Left cardiac atrium (tissue), 4 donors: ENCODE measurements around the gene PLXDC2. TPM values are rescaled to one million over a fixed set of nuclear protein-coding genes. Genes with fewer than 3 reads are reported as not detected.
A peak's percentile ranks its signal among the peaks of the same experiment; 100 is the strongest.

ENCODE experiments used
- ATAC-seq, 2 donors: fragments of 200-7000 bp; cut with Tn5 transposase; one replicate each; pipeline ENCODE4 v1.9.1; 2020; ENCODE audit warnings: mild to moderate bottlenecking in 2 of 2, moderate library complexity in 2 of 2
- DNase-seq: peaks from one replicate; pipeline ENCODE4 v3.0.0-alpha.2; 2020
- intact Hi-C, 2 donors: fragments of 100-400 bp; cut with DNase I; formaldehyde crosslinking; loops; one replicate each; pipeline versions ENCODE4 v1.14.1 to v1.15.1; 2022 to 2023
- total RNA-seq, 2 donors: library from RNA; stranded (reverse); fragmentation: NEBNext Ultra II Directional; extraction: Animal tissue kit (Norgen Biotek cat#: 25700); gene quantifications; one replicate each; pipeline ENCODE4 v1.2.1, GENCODE V29; 2021
- donor health status: DM: no; HTN: yes; CAD: no.
- donor health status: DM: no; HTN: yes; CAD: no; lungs with severe emphysema.
- donor health status: DM: yes; HTN: yes; CAD: no.
- donor health status: Dilated cardiomyopathy.

The PLXDC2 gene
- total RNA-seq, 2 donors from 2014 or later, result 19.8 to 25.3 TPM

DNA sequence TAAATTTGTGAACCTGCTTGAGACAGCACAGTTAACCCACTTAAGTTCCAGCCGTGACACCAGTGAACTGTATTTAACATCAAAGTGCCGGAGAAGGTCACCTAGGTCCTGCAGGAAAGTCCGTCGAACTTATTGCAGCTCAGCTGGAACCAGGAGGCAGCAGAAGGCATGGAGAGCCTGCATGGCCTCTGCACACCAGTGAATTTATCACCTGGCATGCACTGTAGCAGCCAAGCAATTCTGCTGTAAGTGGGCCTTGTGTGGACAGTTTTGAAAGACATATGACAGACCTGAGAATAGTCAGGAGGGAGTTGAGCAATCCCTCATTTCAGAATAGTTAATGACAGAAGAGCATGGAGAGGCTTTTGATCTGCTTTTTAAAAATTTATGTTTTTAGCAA lies 108.8 kb downstream of the PLXDC2 start:
- no peak for DNase-seq
- peak in 1 of 2 donors; percentile 33 for ATAC-seq
- intact Hi-C loops, result no loop called here

DNA sequence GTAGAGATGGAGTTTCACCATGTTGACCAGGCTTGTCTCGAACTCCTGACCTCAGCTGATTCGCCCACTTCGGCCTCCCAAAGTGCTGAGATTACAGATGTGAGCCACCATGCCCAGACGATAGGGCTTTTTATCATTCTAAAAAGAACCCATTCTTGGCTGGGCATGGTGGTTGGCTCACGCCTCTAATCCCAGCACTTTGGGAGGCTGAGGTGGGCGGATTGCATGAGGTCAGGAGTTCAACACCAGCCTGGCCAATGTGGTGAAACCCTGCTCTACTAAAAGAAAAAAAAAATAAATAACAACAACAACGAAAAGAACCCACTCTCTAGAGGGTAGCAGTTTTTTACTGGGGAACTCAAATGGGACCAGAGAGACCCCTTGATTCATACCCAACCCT lies 112.7 kb downstream of the PLXDC2 start:
- no peak for DNase-seq

DNA sequence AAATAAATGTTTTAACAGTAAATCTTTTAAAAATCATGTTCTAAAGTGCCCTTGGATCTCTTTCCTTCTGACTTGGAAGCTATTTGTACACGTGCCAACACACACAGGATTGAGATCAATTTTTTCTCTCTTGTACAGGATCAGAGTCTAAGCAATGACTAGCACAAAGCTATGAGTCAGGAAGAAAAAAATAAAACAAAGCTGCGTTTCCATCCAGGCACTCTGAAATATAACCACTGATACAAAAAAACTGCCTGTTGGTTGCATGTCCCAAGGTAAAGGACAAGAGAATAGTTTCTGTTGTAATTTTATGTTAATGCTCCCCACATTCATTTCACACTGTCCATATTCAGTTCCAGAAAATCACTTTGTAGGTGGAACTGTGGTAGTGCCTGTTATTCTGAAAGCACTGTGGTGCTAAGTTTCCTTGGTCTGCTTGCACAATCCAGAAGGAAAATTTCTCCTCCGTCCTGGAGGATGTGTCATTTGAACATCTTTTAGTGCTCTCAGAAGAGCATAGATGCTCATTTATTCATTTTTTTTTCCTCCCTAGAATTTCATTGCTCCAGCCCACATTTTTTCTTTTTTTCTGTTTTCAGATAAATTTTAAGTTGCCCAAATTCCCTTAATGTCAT lies 113.4 kb downstream of the PLXDC2 start:
- DNase-seq, result no peak
- ATAC-seq, result peak in 1 of 2 donors; percentile 69
- intact Hi-C loops, result no loop called here

More for the DNA sequence above, 112.7 kb downstream of the PLXDC2 start:
- ATAC-seq, result no peak
- intact Hi-C loops, result no loop called here

DNA sequence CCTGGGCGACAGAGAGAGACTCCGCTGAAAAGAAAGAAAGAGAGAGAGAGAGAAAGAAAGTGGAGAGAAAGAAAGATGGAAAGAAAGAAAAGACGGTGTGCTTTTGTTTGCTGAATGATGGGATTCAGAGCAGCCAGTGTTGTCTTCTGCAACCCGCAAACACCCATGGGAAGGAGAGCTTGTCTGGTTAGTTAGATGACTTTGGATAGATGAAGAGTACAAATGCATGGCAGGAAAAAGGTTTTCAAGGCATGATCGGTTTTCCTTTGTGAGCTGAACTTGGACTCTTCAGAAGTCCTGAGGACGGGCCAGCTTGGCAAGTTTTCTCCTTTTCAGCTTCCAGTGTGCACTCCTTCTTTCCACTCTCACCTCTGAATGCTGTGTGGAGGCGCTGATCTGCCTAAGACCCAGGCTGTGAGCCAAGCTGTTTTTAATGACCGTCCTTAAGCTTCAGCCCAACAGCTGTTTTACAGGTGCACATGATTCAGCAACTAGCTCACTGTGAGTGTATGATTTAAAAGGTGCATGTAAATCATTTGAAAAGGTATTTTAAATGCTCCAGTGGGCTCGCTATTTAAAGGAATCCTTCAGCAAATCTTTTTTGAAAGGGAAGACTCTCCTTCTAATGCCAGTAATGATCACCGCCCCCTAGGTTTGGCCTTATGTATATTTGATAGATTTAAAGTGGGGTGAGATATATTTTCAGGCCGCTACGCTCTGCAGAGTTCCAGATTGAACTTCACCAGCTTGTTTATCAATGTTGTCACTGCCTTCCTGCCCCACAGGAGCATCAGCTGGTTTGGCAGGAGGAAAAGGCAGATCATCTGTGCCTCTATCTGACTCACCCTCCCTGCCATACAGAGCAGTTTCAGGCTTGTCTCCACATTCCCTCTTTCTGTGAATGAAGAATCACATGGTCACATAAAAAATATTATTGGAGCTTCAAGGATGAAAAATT lies 115.0 kb downstream of the PLXDC2 start:
- no peak for DNase-seq
- peak; percentile 67 to 84 for ATAC-seq
- intact Hi-C loops, result no loop called here

DNA sequence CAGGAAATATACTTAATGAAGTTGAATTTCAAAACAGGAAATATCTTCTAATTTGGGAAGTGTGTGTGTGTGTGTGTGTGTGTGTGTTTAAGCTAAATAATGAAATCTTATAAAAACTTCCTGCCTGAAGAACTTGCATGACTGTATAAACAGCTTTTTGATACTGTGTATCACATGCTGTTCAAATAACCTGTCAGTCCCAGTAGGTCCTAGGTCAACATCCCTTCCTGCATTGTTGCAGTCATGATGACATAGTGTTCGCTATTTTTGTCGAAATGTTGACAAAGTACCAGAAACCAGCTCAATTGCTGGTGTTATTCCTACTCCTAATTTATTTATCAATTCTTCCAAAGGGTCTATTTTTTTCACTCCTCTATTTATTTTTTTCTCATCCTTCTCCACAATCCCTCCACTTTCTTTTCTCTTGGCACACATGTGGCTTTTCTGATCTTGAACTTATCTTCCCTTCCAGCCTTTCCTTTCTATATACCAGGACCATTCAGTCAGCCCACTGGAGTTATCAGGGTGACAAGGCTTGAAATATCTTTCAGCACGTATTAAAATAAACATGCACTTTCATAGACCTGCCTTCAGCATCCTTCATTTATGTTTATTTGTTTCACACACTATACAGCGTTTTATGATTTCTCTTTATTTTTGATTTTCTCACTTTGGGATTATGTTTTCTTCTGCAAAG lies 115.8 kb downstream of the PLXDC2 start:
- DNase-seq, result no peak
- peak; percentile 70 to 74 for ATAC-seq
- intact Hi-C loops, result no loop called here

DNA sequence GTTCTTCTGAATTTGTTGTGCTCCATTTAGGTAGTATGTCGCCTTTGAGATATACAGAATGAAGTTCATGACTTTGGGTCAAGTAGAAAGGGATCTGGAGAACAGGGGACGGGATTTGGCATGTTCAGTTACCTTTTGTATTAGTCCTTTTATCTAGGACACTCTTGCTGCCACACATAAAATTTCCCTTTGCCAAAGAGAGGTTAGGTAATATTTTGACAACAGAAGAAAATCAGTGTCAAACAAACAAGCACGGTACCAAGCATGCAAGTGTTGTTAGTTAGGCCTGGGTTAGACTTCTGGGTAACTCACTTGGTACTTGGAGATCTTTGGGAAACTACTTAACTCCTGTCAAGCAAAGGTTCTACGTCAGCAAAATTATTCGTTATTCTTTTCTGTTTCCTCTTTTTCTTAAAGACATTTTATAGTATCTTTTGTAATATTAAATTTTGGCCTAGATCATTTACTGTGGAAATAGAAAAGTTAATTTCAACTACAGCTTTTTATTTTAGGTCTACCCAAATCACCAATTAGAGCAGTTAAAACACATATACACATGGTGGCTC lies 116.7 kb downstream of the PLXDC2 start:
- DNase-seq, result no peak
- no peak for ATAC-seq
- intact Hi-C loops, result no loop called here

DNA sequence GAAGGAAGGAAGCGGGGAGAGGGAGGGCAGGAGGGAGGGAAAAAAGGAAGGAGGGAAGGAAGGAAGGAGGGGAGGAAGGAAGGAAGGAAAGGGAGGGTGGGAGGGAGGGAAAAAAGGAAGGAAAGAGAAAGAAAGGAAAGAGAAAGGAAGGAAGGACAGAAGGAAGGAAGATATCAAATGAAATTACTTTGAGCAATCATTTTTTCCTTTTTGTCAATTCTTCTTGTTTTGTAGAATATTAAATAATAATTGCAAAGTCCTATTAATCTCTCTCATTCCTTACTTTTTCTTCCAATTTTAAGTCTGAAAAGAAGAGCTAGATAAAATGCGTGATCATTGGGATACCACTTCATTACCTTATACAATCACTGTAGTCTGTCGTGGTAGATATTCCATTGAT lies 117.5 kb downstream of the PLXDC2 start:
- DNase-seq, result no peak
- intact Hi-C loops, result no loop called here
- no peak for ATAC-seq

DNA sequence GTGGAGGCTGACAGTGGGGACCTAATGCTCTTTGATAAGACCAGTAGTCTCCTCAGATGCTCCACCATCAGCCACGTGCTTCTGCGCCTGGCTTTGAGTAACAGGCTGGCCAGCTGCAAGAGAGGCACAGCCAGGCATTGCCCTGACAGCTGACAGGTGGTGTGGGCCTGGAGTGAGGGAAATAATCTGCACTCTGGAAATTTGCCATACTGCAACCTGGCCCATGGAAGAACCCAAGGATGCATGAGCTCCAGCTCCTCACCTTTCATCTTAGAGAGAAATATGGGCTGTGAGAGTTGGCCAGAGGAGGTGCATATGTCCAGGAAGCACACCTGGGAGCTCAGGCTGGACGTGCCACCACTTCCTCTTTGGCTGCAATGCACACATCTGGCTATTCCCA lies 118.9 kb downstream of the PLXDC2 start:
- ATAC-seq, result no peak
- DNase-seq, result no peak
- intact Hi-C loops, result no loop called here

DNA sequence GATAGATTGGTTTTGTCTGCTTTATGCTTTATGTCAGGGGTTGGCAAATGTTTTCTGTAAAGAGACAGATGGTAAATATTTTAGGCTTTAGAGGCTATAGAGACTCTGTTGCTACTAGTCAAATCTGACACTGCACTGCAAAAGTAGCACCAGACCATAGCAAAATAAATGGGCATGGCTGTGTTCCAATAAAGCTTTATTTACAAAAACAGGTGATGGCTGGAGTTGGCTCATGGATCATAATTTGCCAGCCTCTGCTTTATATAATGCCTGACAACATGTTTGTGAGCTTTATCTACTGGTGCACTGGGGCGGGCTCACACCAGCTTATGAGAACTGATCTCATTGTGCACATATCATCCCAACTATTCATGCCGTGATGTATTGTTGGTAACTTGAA lies 120.1 kb downstream of the PLXDC2 start:
- ATAC-seq (no peak), DNase-seq (no peak)
- intact Hi-C loops, result no loop called here

DNA sequence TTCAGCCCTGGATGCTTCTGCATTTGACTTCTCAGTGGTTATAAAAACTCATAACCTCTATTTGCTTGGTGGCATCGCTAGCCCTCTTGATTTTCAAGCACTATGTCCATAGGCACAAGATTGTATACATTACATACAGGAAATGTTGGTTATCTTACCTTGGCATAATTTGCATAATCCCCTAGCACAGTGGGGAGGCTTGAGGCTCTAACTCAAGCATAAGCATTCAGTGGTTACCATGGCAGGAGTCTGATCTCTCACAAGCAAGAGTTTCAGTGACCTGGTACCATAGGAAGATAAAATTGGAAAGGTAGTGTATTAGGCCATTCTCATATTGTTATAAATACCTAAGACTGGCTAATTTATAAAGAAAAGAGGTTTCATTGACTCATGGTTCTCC lies 121.8 kb downstream of the PLXDC2 start:
- intact Hi-C loops, result no loop called here
- ATAC-seq (no peak), DNase-seq (no peak)

DNA sequence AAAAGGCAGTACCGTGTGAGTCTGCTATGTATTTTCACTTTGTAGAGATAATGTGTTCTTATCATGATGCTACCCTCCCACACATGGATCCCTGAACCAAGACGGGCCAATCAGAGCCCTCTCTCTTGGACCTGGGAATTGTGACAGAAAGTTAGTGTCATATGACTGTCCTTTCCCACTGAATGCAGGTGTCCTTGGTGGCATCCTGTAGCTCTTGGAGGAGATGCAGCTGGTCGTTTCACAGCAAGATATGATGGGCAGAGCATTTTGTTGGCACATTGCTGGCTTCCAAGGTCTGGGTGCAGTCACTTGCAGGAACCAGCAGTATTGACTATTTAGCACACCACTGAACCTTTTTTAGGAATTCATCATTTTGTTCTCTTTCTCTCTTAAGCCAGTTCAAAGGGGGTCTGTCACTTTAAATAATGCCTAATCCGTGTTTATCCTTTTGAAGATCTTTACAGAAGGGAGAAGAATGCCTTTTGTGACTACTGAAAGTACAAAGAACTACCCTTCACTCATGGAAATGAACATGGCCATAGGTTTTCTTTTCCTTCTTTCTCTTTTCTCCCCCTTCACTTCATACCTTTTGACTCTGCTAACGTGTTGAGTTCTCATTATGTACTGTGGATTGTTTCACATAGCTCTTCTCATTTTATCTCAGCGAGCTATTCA lies 125.1 kb downstream of the PLXDC2 start:
- ATAC-seq (no peak), DNase-seq (no peak)
- intact Hi-C loops, result no loop called here

DNA sequence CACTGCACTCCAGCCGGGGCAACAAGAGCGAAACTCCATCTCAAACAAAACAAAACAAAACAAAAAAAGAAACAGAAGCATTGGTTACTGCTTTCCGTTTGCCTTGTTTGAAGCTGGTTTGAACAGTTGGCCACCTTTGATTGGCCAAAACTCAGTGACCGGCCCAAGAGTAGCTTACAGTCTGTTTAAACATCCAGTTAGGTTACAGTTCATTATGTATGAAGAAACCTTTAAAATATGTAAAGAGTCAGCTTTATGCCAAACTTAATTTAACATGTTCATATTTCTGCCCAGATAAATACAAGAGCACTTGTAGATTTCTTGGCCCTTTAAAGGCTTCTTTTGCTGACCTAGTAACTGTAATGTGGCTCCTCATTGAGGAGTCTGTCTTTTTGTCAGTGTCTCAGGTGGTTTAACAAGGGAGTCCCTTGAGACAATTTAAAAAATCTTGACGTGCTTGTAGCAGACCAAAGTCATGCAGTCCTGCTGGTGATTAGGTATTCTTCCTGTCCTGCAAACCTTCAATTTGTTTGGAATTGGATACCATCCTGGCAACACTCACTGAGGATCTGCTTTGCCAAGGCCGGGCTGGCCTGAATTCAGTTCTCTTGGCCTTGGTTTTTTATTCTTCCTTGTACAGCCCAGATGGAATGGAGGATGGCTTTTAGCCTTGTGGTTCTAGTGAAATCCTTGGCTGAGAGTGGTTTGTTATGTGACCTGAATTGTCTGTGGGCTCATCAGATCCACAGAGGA lies 128.9 kb downstream of the PLXDC2 start:
- peak; percentile 42 for DNase-seq
- intact Hi-C loops, result no loop called here
- peak; percentile 65 to 91 for ATAC-seq

DNA sequence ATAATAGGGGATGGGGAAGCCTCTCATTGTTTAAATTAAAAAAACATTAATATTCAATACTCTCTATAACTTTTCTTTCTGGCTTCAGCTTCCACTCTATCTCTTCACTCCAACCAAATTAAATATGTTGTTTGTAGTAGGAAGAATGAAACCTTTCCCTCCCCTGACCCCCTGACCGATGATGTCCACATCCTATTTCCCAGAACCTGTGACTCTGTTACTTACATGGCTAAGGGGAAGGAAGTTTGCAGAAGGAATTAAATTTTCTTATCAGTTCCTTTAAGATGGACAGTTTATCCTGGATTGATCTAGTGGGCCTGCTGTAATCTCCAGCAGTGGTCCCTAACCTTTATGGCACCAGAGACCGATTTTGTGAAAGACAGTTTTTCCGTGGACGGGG lies 130.0 kb downstream of the PLXDC2 start:
- intact Hi-C loops, result no loop called here
- ATAC-seq, result no peak
- no peak for DNase-seq

DNA sequence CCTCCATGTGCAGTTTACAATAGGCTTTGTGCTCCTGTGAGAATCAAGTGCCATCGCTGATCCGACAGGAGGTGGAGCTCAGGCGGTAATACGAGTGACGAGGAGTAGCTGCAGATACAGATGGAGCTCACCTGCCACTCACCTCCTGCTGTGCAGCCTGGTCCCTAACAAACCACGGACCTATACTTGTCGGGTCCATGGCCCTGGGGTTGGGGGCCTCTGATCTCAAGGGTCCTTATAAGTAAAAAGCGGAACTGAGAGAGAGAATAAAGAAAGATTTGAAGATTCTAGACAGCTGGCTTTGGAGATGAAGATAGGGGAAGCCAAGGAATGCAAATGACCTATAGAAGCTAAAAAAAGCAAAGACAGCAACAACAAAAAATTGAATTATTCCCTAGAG lies 130.6 kb downstream of the PLXDC2 start:
- no peak for DNase-seq
- ATAC-seq, result no peak
- intact Hi-C loops, result no loop called here

DNA sequence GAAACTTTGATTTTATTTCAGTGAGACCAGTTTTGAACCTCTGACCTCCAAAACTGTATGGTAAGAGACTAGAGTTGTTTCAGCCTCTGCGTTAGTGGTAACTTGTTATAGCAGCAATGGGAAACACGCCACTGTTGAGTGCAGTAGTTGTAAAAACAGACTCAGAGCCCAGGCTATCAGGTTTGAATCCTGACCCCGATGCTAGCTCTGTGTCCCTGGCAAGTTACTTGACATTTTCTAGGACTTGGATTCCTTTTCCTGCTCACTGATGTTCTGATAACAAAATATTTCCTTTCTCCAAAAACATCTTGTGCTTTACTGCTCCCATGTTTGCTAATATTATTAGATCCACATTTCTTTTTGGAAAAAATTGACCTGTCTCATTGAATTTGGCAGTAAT lies 131.0 kb downstream of the PLXDC2 start:
- peak in 1 of 2 donors; percentile 41 for ATAC-seq
- no peak for DNase-seq
- intact Hi-C loops, result no loop called here

DNA sequence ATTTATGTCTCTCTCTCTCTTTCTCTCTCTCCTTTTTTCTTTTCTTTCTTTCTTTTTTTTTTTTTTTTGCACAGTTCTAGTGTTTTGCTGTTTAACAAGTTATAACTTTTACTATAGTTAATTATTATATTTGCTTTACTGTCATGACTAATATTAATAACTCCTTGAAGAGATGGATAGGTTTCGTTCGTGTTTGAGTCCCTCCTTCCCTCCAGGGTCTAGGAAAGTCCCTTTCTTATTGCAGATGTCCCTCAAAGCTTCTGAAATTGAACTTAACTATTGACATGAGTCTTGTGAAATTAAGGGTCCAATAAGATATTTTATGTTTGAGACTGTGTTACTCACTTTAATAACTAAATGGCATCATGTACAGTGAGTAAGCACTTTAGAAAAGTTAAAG lies 131.4 kb downstream of the PLXDC2 start:
- intact Hi-C loops, result no loop called here
- no peak for ATAC-seq
- DNase-seq, result no peak

DNA sequence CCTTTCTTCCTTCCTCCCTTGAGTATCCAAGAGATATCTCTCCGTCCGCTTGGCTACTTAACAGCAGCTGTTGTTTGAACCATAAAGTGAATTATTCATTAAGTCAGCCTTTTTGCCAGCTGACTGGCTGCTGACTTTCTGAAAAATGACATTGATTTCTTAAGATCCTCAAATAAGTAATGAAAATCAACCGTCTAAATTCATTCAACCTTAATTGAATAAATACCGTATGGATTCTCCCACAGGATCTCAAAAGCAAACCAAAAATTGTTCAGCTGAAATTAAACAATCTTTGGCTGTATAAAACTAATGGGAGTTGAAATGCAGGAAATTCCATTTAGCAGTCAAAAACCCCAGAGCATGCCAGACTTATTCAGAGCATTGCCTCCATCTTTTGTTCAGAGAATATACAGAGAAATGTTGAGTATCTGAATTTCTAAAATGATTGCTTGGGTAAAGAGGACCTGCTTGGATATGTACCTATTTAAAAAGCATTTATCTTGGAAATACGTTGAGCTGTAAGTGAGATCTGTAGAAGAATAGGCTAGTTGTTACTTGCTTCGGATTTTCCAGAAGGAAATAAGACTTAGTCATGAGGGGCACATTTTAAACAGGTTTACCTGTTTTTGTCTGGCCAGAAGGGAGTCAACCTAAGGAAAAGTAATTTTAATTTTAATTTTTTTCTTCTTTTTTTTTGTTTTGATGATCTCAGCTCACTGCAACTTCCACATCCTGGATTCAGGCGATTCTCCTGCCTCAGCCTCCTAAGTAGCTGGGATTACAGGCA lies 136.2 kb downstream of the PLXDC2 start:
- DNase-seq, result no peak
- intact Hi-C loops, result no loop called here

DNA sequence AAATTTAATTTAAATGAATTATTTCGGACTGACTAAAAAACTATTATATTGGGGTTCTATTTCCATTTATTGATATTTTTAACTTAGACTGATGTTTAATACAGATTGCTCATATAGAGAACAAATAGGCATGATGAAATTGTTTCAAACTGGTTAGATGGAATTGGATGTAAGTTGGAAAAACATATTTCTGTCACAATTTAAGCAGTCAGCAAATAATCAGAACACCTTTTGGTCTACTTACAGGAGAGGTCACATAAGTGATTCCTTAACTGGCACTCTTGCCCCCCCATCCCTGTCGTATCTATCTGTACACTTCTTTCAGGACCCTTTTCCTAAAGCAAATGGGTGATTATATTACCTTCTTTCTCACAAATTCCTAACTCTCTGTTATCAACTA lies 138.4 kb downstream of the PLXDC2 start:
- intact Hi-C loops, result no loop called here
- no peak for DNase-seq
- no peak for ATAC-seq

More for the DNA sequence above, 136.2 kb downstream of the PLXDC2 start:
- ATAC-seq, result peak in 1 of 2 donors; percentile 38
